SK-N-SH (cell line): ENCODE results near the gene SH3BGRL3. TPM values are rescaled to one million over a fixed set of nuclear protein-coding genes. Genes with fewer than 3 reads are reported as not detected.

Experiments used
- CTCF ChIA-PET: fragments of 300-600, 350-600 bp; formaldehyde crosslinking; extraction: SDS; loops from one replicate; lab custom pipeline; 2021; lab: Yijun Ruan, JAX
- POLR2A ChIA-PET: fragments of 350-600 bp; sonication (Branson Sonifier 250); formaldehyde crosslinking; extraction: SDS; loops from one replicate; lab custom pipeline; 2020; ENCODE audit warnings: antibody characterized with exemption, inconsistent platforms; lab: Yijun Ruan, JAX
- DNase-seq: peaks from one replicate; pipeline ENCODE4 v3.0.0; 2012
- H2AFZ ChIP-seq: fragments of 200-600 bp; sonication (generic); 2 replicates; pipeline ENCODE4 v1.8.1; 2016; ENCODE audit warnings: antibody characterized with exemption, mild to moderate bottlenecking, low read depth
- H3F3A ChIP-seq: fragments of 200-600 bp; sonication (generic); replicated peaks from 2 replicates; pipeline ENCODE3; 2016; ENCODE audit warnings: antibody characterized with exemption, mild to moderate bottlenecking; ENCODE audit not compliant: insufficient read depth
- H3K27ac ChIP-seq, 2 experiments: fragments of 200-500 bp in 1 of 2; fragments of 200-600 bp in 1 of 2; sonication (Bioruptor generic) in 1 of 2; sonication (generic), shearing (Covaris generic) in 1 of 2; 2 replicates each; pipeline versions ENCODE4 v1.5.1 to v1.6.1; 2014 to 2016; ENCODE audit warnings: low read depth in 2 of 2, inconsistent platforms in 1 of 2, low read length in 1 of 2, mild to moderate bottlenecking in 1 of 2, mixed read lengths in 1 of 2
- H3K27me3 ChIP-seq: fragments of 200-600 bp; sonication (generic), shearing (Covaris generic); 2 replicates; pipeline ENCODE4 v1.6.1; 2016; ENCODE audit warnings: mixed run types; ENCODE audit not compliant: insufficient read depth
- H3K36me3 ChIP-seq, 2 experiments: fragments of 200-500 bp in 1 of 2; fragments of 200-600 bp in 1 of 2; sonication (Bioruptor generic) in 1 of 2; sonication (generic) in 1 of 2; replicated peaks in 1 of 2; 2 replicates each; pipeline versions ENCODE3 to v1.5.1; 2014 to 2016; ENCODE audit warnings: low read length in 1 of 2, mild to moderate bottlenecking in 1 of 2; ENCODE audit not compliant: insufficient read depth in 2 of 2, control insufficient read depth in 1 of 2
- H3K4me1 ChIP-seq, 2 experiments: fragments of 200-500 bp in 1 of 2; fragments of 200-600 bp in 1 of 2; sonication (Bioruptor generic) in 1 of 2; sonication (generic), shearing (Covaris generic) in 1 of 2; 2 replicates each; pipeline versions ENCODE4 v1.5.1 to v1.6.1; 2014 to 2016; ENCODE audit warnings: low read depth in 1 of 2, low read length in 1 of 2, mixed run types in 1 of 2; ENCODE audit not compliant: insufficient read depth in 2 of 2, control insufficient read depth in 1 of 2
- H3K4me2 ChIP-seq: fragments of 200-600 bp; sonication (generic), shearing (Covaris generic); 2 replicates; pipeline ENCODE4 v1.6.1; 2017; ENCODE audit warnings: mixed run types
- H3K4me3 ChIP-seq, 2 experiments: fragments of 200-500 bp in 1 of 2; fragments of 200-600 bp in 1 of 2; sonication (Bioruptor generic) in 1 of 2; sonication (generic), shearing (Covaris generic) in 1 of 2; 2 replicates each; pipeline versions ENCODE4 v1.5.1 to v1.8.1; 2014 to 2016; ENCODE audit warnings: low read depth in 2 of 2, inconsistent platforms in 1 of 2, low read length in 1 of 2, mild to moderate bottlenecking in 1 of 2, mixed read lengths in 1 of 2, moderate library complexity in 1 of 2
- H3K79me2 ChIP-seq: fragments of 200-600 bp; sonication (generic); 2 replicates; pipeline ENCODE4 v1.8.1; 2017; ENCODE audit warnings: mild to moderate bottlenecking; ENCODE audit not compliant: insufficient read depth
- H3K9ac ChIP-seq: fragments of 200-600 bp; sonication (generic); 2 replicates; pipeline ENCODE4 v1.6.1; 2017; ENCODE audit warnings: mixed run types
- H3K9me2 ChIP-seq: fragments of 200-600 bp; sonication (generic); 2 replicates; pipeline ENCODE4 v1.6.1; 2017; ENCODE audit warnings: mixed run types
- H3K9me3 ChIP-seq: fragments of 200-600 bp; sonication (generic); 2 replicates; pipeline ENCODE4 v1.6.1; 2017; ENCODE audit warnings: mixed run types, mild to moderate bottlenecking, moderate library complexity
- H4K20me1 ChIP-seq: fragments of 200-600 bp; sonication (generic); 2 replicates; pipeline ENCODE4 v1.6.1; 2017; ENCODE audit warnings: mild to moderate bottlenecking, mixed run types; ENCODE audit not compliant: insufficient read depth
- CHD2 ChIP-seq: fragments of 150-350 bp; IDR thresholded peaks from 2 replicates; pipeline ENCODE4 v1.6.1; 2018; ENCODE audit warnings: low read length; ENCODE audit not compliant: partially characterized antibody
- ELF1 ChIP-seq: IDR thresholded peaks from 2 replicates; pipeline ENCODE4 v1.4.0; 2012
- EP300 ChIP-seq, 2 experiments: IDR thresholded peaks; 2 replicates each; pipeline versions ENCODE4 v1.4.0 to v1.6.1; 2012; ENCODE audit warnings: borderline replicate concordance in 1 of 2, low read depth in 1 of 2, low read length in 1 of 2
- EZH2phosphoT487 ChIP-seq: fragments of 200-600 bp; sonication (generic); IDR thresholded peaks from 2 replicates; pipeline ENCODE4 v1.6.1; 2017; ENCODE audit warnings: low read depth, mixed run types, mild to moderate bottlenecking, antibody characterized with exemption, moderate library complexity, borderline replicate concordance
- FOXJ3 ChIP-seq: sonication (generic); formaldehyde crosslinking; IDR thresholded peaks from 2 replicates; pipeline ENCODE4 v1.5.1; 2020; ENCODE audit warnings: mild to moderate bottlenecking, missing genetic modification reagents
- GABPA ChIP-seq: IDR thresholded peaks from 2 replicates; pipeline ENCODE4 v1.4.0; 2012; ENCODE audit warnings: low read depth, mild to moderate bottlenecking
- GATA2 ChIP-seq: sonication (generic); formaldehyde crosslinking; IDR thresholded peaks from 2 replicates; pipeline ENCODE4 v1.5.0; 2020; ENCODE audit warnings: mild to moderate bottlenecking, missing genetic modification reagents
- MEF2A ChIP-seq: IDR thresholded peaks from 2 replicates; pipeline ENCODE4 v1.4.0; 2012; ENCODE audit warnings: low read depth, borderline replicate concordance
- NFIC ChIP-seq: IDR thresholded peaks from 2 replicates; pipeline ENCODE4 v1.4.0; 2012; ENCODE audit warnings: borderline replicate concordance
- NRF1 ChIP-seq: IDR thresholded peaks from 2 replicates; pipeline ENCODE4 v1.6.1; 2012; ENCODE audit warnings: low read depth, mild to moderate bottlenecking, low read length
- POLR2AphosphoS5 ChIP-seq: IDR thresholded peaks from 2 replicates; pipeline ENCODE4 v1.6.1; 2012; ENCODE audit warnings: low read depth, low read length
- RCOR1 ChIP-seq: fragments of 150-350 bp; IDR thresholded peaks from 2 replicates; pipeline ENCODE4 v1.6.1; 2017; ENCODE audit warnings: antibody characterized with exemption, low read length
- RXRA ChIP-seq: IDR thresholded peaks from 2 replicates; pipeline ENCODE4 v1.4.0; 2012; ENCODE audit warnings: low read depth, mild to moderate bottlenecking, borderline replicate concordance
- SMC3 ChIP-seq: IDR thresholded peaks from 2 replicates; pipeline ENCODE4 v1.6.1; 2012; ENCODE audit warnings: low read depth, low read length, improper control_type of control experiment
- TAF1 ChIP-seq: IDR thresholded peaks from 2 replicates; pipeline ENCODE4 v1.6.1; 2012; ENCODE audit warnings: low read depth, mild to moderate bottlenecking, low read length, moderate library complexity, borderline replicate concordance
- TEAD4 ChIP-seq: IDR thresholded peaks from 2 replicates; pipeline ENCODE4 v1.4.0; 2012; ENCODE audit warnings: mild to moderate bottlenecking, borderline replicate concordance; ENCODE audit not compliant: insufficient read depth
- WGBS: methylation state at CpG from one replicate; pipeline ENCODE4 v1.1.6; 2017; ENCODE audit warnings: low lambda C conversion rate; 5-methylcytosine and 5-hydroxymethylcytosine counted together
- polyA plus RNA-seq, 3 experiments: library from polyadenylated mRNA; depleted of rRNA; stranded (reverse); fragments of >200 nt; gene quantifications; 2 replicates each; pipeline ENCODE4 v1.2.3, GENCODE V29; 2012
- TF ChIP-seq, protein P1 (sequence below): fragments of 200-600 bp; sonication (generic); IDR thresholded peaks from 2 replicates; pipeline ENCODE4 v1.6.1; 2017; ENCODE audit warnings: antibody characterized with exemption, mild to moderate bottlenecking, moderate library complexity
- TF ChIP-seq, protein P2 (sequence below): IDR thresholded peaks from 2 replicates; pipeline ENCODE4; 2012
- TF ChIP-seq, protein P3 (sequence below): IDR thresholded peaks from 2 replicates; pipeline ENCODE4 v1.4.0; 2012; ENCODE audit warnings: low read depth, borderline replicate concordance
- TF ChIP-seq, protein P4 (sequence below): IDR thresholded peaks from 2 replicates; pipeline ENCODE4 v1.6.1; 2012; ENCODE audit warnings: mild to moderate bottlenecking, low read depth, low read length, moderate library complexity

SH3BGRL3 gene
- polyA plus RNA-seq, 1 of the 3 experiments (the other 2 are of a cell fraction) = 202 TPM

DNA sequence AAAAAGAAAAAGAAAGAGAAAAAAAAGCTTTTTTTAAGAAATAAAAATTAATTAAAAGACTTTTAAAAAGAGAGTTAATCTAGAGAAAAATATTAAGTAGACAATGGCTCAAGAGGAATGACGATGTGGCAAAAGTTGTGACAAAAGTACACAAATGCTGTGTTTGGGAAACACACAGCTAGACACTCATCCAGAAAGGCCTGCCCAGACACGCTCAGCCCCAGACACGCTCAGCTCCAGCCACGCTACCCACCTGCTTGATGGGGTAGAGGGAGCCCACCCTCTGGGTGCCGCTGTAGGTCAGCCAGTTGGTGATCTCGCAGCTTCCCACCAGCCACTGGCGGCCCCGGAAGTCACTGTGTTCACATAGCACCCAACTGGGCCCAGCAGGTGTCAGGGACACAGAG is 48.1 kb downstream of the SH3BGRL3 start:
- no peaks in the 10 kb centered on the region for H3K9me2 ChIP-seq
- H3K27me3 ChIP-seq = no peaks in the 10 kb centered on the region
- H3K9me3 ChIP-seq = no peaks in the 10 kb centered on the region
- no peaks in the 10 kb centered on the region for H3K36me3 ChIP-seq
- H3K27ac ChIP-seq = no peak overlapping the region
- no peak overlapping the region for H3K4me2 ChIP-seq
- no peaks in the 10 kb centered on the region for H4K20me1 ChIP-seq
- ChIA-PET POLR2A (no interaction called here), CTCF (interaction anchor here (1.4 to 3.3 kb wide), 2 partner anchors 43 to 52 kb away, joined by 4 to 22 read pairs; no protein-coding TSS in a partner anchor)
- H3K4me3 ChIP-seq = no peak overlapping the region
- WGBS = 91% methylated on average over 4 of the region's 8 CpGs
- DNase-seq = no peak
- no peak overlapping the region for H2AFZ ChIP-seq
- no peak overlapping the region for H3K9ac ChIP-seq
- no peaks in the 10 kb centered on the region for H3K79me2 ChIP-seq
- H3F3A ChIP-seq = no peaks in the 10 kb centered on the region
- H3K4me1 ChIP-seq = no peaks in the 10 kb centered on the region
- TF ChIP-seq EP300 (IDR thresholded peaks at IDR 0.05; ENCODE audit: borderline replicate concordance in 1 of 2, low read depth in 1 of 2, low read length in 1 of 2) (no peak), RXRA (no peak), CHD2 (no peak), NFIC (no peak), NRF1 (no peak), MEF2A (no peak), GABPA (no peak), GATA2 (CRISPR knock-in tag) (no peak), SMC3 (no peak), ELF1 (no peak), TEAD4 (no peak), POLR2AphosphoS5 (no peak), TAF1 (no peak), FOXJ3 (no peak)
- TF ChIP-seq, protein P1, sequence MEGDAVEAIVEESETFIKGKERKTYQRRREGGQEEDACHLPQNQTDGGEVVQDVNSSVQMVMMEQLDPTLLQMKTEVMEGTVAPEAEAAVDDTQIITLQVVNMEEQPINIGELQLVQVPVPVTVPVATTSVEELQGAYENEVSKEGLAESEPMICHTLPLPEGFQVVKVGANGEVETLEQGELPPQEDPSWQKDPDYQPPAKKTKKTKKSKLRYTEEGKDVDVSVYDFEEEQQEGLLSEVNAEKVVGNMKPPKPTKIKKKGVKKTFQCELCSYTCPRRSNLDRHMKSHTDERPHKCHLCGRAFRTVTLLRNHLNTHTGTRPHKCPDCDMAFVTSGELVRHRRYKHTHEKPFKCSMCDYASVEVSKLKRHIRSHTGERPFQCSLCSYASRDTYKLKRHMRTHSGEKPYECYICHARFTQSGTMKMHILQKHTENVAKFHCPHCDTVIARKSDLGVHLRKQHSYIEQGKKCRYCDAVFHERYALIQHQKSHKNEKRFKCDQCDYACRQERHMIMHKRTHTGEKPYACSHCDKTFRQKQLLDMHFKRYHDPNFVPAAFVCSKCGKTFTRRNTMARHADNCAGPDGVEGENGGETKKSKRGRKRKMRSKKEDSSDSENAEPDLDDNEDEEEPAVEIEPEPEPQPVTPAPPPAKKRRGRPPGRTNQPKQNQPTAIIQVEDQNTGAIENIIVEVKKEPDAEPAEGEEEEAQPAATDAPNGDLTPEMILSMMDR = no peak
- TF ChIP-seq, protein P2, sequence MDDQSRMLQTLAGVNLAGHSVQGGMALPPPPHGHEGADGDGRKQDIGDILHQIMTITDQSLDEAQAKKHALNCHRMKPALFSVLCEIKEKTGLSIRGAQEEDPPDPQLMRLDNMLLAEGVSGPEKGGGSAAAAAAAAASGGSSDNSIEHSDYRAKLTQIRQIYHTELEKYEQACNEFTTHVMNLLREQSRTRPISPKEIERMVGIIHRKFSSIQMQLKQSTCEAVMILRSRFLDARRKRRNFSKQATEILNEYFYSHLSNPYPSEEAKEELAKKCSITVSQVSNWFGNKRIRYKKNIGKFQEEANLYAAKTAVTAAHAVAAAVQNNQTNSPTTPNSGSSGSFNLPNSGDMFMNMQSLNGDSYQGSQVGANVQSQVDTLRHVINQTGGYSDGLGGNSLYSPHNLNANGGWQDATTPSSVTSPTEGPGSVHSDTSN = no peak
- TF ChIP-seq, protein P3, sequence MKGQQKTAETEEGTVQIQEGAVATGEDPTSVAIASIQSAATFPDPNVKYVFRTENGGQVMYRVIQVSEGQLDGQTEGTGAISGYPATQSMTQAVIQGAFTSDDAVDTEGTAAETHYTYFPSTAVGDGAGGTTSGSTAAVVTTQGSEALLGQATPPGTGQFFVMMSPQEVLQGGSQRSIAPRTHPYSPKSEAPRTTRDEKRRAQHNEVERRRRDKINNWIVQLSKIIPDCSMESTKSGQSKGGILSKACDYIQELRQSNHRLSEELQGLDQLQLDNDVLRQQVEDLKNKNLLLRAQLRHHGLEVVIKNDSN = no peak

DNA sequence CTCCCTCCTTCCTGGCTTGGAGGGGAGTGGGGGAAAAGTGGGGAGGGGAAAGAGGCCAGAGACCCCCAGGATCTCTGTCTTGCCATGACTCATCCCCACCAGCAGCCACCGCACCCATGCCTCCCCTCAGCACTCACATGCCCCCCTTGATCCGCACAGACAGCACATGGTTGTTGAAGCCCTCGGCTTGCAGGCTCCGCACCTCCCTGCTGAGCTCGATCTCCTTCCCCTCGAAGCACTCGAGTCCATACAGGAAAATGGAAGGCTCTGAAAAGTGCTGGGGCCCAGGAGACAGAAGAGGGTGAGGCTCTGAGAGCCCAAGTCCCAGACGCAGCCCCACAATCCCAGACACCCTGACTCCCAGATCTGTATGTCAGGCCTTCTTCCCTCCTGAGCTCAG is 48.7 kb downstream of the SH3BGRL3 start:
- H4K20me1 ChIP-seq = no peaks in the 10 kb centered on the region
- CTCF ChIA-PET = interaction anchor here (1.4 to 4.2 kb wide), 3 partner anchors 8 to 53 kb away, joined by 4 to 38 read pairs (median 22); no protein-coding TSS in a partner anchor
- no peaks in the 10 kb centered on the region for H3K27me3 ChIP-seq
- H3K79me2 ChIP-seq = no peaks in the 10 kb centered on the region
- no peak overlapping the region for H3K4me2 ChIP-seq
- no peak for DNase-seq
- POLR2A ChIA-PET = no interaction called here
- 83% methylated on average over 8 of the region's 8 CpGs for WGBS
- H3F3A ChIP-seq = no peaks in the 10 kb centered on the region
- TF ChIP-seq, protein P4, sequence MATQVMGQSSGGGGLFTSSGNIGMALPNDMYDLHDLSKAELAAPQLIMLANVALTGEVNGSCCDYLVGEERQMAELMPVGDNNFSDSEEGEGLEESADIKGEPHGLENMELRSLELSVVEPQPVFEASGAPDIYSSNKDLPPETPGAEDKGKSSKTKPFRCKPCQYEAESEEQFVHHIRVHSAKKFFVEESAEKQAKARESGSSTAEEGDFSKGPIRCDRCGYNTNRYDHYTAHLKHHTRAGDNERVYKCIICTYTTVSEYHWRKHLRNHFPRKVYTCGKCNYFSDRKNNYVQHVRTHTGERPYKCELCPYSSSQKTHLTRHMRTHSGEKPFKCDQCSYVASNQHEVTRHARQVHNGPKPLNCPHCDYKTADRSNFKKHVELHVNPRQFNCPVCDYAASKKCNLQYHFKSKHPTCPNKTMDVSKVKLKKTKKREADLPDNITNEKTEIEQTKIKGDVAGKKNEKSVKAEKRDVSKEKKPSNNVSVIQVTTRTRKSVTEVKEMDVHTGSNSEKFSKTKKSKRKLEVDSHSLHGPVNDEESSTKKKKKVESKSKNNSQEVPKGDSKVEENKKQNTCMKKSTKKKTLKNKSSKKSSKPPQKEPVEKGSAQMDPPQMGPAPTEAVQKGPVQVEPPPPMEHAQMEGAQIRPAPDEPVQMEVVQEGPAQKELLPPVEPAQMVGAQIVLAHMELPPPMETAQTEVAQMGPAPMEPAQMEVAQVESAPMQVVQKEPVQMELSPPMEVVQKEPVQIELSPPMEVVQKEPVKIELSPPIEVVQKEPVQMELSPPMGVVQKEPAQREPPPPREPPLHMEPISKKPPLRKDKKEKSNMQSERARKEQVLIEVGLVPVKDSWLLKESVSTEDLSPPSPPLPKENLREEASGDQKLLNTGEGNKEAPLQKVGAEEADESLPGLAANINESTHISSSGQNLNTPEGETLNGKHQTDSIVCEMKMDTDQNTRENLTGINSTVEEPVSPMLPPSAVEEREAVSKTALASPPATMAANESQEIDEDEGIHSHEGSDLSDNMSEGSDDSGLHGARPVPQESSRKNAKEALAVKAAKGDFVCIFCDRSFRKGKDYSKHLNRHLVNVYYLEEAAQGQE = no peak
- TF ChIP-seq EP300 (IDR thresholded peaks at IDR 0.05; ENCODE audit: borderline replicate concordance in 1 of 2, low read depth in 1 of 2, low read length in 1 of 2) (no peak), TAF1 (no peak), EZH2phosphoT487 (no peak), RCOR1 (no peak), GABPA (no peak), CHD2 (no peak), SMC3 (no peak), NRF1 (no peak), GATA2 (CRISPR knock-in tag) (no peak)
- TF ChIP-seq, protein P3 = no peak
- H3K27ac ChIP-seq = no peak overlapping the region
- no peaks in the 10 kb centered on the region for H3K36me3 ChIP-seq
- H3K9me3 ChIP-seq = no peaks in the 10 kb centered on the region
- H3K9ac ChIP-seq = no peak overlapping the region
- no peak overlapping the region for H3K4me3 ChIP-seq
- no peak overlapping the region for H2AFZ ChIP-seq
- no peaks in the 10 kb centered on the region for H3K4me1 ChIP-seq
- no peaks in the 10 kb centered on the region for H3K9me2 ChIP-seq
